ENCODE results near the gene PHLDB1.

- TF ChIP-seq CTCF (IDR thresholded peaks at IDR 0.05) (no peak), GABPA (IDR thresholded peaks at IDR 0.05; ENCODE audit: low read depth) (no peak), JUND (IDR thresholded peaks at IDR 0.05) (no peak), EZH2phosphoT487 (IDR thresholded peaks at IDR 0.05; ENCODE audit: borderline replicate concordance, low read depth) (no peak), EP300 (IDR thresholded peaks at IDR 0.05; ENCODE audit: borderline replicate concordance in 1 of 2, low read depth in 1 of 2, low read length in 1 of 2) (no peak), REST (IDR thresholded peaks at IDR 0.05; ENCODE audit: low read depth, low read length) (no peak), NRF1 (IDR thresholded peaks at IDR 0.05; ENCODE audit: low read depth, low read length) (no peak)
- TF ChIP-seq, protein P1, sequence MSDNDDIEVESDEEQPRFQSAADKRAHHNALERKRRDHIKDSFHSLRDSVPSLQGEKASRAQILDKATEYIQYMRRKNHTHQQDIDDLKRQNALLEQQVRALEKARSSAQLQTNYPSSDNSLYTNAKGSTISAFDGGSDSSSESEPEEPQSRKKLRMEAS (IDR thresholded peaks at IDR 0.05; ENCODE audit: low read depth): no peak
These were observed 49.2 kb downstream of the PHLDB1 start for GRCh38 chr11:118656563-118657165.

All from SK-N-SH (cell line).